Ishikawa (cell line): ENCODE measurements around the gene TELO2.

Experiments used
- CEBPB ChIP-seq: IDR thresholded peaks from 2 replicates; pipeline ENCODE4 v1.6.1; 2012
- CREB1 ChIP-seq: IDR thresholded peaks from 2 replicates; pipeline ENCODE4 v1.6.1; 2012; ENCODE audit warnings: low read depth
- EGR1 ChIP-seq: IDR thresholded peaks from 2 replicates; pipeline ENCODE4 v1.6.1; 2012
- EP300 ChIP-seq: IDR thresholded peaks from 2 replicates; pipeline ENCODE4 v1.6.1; 2012; ENCODE audit warnings: borderline replicate concordance
- FOXM1 ChIP-seq: IDR thresholded peaks from 2 replicates; pipeline ENCODE4 v1.6.1; 2012; ENCODE audit warnings: low read depth, borderline replicate concordance
- NFIC ChIP-seq: IDR thresholded peaks from 2 replicates; pipeline ENCODE4 v1.6.1; 2012
- RAD21 ChIP-seq: IDR thresholded peaks from 2 replicates; pipeline ENCODE4 v1.6.1; 2012; ENCODE audit warnings: low read depth
- TAF1 ChIP-seq: IDR thresholded peaks from 2 replicates; pipeline ENCODE4 v1.6.1; 2012; ENCODE audit warnings: low read depth, mild to moderate bottlenecking
- TCF12 ChIP-seq: IDR thresholded peaks from 2 replicates; pipeline ENCODE4 v1.6.1; 2012; ENCODE audit warnings: low read depth
- TEAD4 ChIP-seq: IDR thresholded peaks from 2 replicates; pipeline ENCODE4 v1.6.1; 2012
- YY1 ChIP-seq: IDR thresholded peaks from 2 replicates; pipeline ENCODE4 v1.6.1; 2012; ENCODE audit warnings: low read depth
- ZBTB7A ChIP-seq: IDR thresholded peaks from 2 replicates; pipeline ENCODE4 v1.6.1; 2012; ENCODE audit warnings: low read depth
- TF ChIP-seq, protein P1 (sequence below): IDR thresholded peaks from 2 replicates; pipeline ENCODE4 v1.6.1; 2012; ENCODE audit warnings: low read depth, mild to moderate bottlenecking
- TF ChIP-seq, protein P2 (sequence below): IDR thresholded peaks from 2 replicates; pipeline ENCODE4 v1.6.1; 2012
- TF ChIP-seq, protein P3 (sequence below): IDR thresholded peaks from 2 replicates; pipeline ENCODE4 v1.6.1; 2012

The TELO2 gene

DNA sequence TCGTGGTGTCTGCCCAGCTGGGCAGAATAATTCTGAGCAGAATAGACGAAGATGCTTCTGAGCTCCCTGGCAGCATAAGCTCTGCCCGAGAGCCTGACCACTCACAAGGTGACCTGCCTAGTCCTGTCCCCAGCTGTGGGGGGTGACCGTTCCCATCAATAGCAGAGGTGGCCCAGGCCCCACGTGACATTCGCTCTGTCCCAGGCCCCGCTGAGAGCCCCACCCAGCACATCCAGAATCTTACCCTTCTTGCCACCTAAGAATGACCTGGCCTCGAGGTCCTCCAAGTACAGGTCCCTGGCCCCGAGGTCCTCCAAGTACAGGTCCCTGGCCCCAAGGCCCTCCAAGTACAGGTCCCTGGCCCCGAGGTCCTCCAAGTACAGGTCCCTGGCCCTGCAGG is 39.6 kb downstream of the TELO2 start:
- TF ChIP-seq CREB1 (no peak), TCF12 (no peak), FOXM1 (no peak), TEAD4 (no peak), CEBPB (no peak), TAF1 (no peak), EGR1 (no peak), RAD21 (no peak)
- TF ChIP-seq, protein P1, sequence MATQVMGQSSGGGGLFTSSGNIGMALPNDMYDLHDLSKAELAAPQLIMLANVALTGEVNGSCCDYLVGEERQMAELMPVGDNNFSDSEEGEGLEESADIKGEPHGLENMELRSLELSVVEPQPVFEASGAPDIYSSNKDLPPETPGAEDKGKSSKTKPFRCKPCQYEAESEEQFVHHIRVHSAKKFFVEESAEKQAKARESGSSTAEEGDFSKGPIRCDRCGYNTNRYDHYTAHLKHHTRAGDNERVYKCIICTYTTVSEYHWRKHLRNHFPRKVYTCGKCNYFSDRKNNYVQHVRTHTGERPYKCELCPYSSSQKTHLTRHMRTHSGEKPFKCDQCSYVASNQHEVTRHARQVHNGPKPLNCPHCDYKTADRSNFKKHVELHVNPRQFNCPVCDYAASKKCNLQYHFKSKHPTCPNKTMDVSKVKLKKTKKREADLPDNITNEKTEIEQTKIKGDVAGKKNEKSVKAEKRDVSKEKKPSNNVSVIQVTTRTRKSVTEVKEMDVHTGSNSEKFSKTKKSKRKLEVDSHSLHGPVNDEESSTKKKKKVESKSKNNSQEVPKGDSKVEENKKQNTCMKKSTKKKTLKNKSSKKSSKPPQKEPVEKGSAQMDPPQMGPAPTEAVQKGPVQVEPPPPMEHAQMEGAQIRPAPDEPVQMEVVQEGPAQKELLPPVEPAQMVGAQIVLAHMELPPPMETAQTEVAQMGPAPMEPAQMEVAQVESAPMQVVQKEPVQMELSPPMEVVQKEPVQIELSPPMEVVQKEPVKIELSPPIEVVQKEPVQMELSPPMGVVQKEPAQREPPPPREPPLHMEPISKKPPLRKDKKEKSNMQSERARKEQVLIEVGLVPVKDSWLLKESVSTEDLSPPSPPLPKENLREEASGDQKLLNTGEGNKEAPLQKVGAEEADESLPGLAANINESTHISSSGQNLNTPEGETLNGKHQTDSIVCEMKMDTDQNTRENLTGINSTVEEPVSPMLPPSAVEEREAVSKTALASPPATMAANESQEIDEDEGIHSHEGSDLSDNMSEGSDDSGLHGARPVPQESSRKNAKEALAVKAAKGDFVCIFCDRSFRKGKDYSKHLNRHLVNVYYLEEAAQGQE, result no peak
- TF ChIP-seq, protein P2, sequence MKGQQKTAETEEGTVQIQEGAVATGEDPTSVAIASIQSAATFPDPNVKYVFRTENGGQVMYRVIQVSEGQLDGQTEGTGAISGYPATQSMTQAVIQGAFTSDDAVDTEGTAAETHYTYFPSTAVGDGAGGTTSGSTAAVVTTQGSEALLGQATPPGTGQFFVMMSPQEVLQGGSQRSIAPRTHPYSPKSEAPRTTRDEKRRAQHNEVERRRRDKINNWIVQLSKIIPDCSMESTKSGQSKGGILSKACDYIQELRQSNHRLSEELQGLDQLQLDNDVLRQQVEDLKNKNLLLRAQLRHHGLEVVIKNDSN, result no peak

DNA sequence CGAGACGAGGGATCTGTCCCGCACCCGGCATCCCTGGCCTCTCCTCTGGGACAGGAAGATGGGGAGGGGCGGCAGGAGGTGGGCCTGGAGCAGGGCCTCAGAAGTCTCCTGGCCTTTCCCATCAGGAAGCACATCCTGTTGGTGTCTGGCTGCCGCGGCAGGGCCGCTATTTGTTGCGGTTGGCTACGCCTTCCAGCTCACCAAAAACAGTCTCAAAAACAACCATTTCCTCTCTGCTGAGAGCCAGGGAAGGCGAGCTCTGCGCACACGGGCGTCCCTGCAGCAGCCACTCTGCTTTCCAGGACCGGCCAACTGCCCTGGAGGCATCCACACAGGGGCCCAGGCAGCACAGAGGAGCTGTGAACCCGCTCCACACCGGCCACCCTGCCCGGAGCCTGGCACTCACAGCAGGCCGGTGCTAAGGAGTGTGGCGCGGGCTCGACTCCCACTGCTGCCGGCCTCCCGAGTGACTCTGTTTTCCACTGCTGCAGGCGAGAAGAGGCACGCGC is 40.3 kb downstream of the TELO2 start, which contains the start of gene TMEM204:
Gene TMEM204, plus strand, starts transcription at position 224 of the 509 bp plus-strand sequence. CDS start 610 bp downstream, outside the sequence.
- TF ChIP-seq, protein P3, sequence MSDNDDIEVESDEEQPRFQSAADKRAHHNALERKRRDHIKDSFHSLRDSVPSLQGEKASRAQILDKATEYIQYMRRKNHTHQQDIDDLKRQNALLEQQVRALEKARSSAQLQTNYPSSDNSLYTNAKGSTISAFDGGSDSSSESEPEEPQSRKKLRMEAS, result no peak
- TF ChIP-seq YY1 (no peak), NFIC (no peak), TAF1 (no peak), TEAD4 (no peak), FOXM1 (no peak)

DNA sequence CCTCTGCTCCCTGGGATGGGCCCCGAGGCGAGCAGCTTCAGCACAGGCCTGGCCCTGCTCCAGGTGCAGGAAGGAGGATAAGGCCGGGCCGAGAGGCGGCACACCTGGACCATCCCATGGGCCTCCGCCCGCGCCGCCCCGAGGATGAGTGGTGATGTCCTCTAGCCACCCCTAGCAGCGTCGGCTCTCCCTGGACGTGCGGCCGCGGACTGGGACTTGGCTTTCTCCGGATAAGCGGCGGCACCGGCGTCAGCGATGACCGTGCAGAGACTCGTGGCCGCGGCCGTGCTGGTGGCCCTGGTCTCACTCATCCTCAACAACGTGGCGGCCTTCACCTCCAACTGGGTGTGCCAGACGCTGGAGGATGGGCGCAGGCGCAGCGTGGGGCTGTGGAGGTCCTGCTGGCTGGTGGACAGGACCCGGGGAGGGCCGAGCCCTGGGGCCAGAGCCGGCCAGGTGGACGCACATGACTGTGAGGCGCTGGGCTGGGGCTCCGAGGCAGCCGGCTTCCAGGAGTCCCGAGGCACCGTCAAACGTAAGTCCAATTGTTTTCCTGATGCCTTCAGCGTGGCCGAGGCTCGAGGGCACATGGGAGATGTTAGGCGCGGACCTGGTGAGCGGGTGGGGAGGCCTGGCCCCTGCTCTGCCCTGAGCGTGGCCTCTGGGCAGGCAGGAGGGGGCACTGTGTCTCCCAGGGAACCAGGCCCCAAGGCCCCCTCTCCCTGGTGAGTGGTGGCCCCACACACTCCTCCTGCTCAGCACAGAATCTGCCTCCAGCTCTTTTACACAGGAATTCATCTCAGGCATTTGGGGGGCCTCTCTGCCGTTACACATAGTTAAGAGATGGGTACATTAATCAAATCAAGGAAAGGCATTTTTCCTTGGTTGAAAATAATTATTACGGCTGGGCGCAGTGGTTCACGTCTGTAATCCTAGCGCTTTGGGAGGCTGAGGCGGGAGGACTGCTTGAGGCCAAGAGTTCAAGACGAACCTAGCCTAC is 41.2 kb downstream of the TELO2 start:
- TF ChIP-seq, protein P1, result no peak
- TF ChIP-seq TEAD4 (no peak), EP300 (no peak), CREB1 (no peak), ZBTB7A (no peak), TAF1 (no peak), YY1 (no peak), CEBPB (no peak), RAD21 (no peak)
- TF ChIP-seq, protein P2, result no peak
- TF ChIP-seq, protein P3, result no peak

DNA sequence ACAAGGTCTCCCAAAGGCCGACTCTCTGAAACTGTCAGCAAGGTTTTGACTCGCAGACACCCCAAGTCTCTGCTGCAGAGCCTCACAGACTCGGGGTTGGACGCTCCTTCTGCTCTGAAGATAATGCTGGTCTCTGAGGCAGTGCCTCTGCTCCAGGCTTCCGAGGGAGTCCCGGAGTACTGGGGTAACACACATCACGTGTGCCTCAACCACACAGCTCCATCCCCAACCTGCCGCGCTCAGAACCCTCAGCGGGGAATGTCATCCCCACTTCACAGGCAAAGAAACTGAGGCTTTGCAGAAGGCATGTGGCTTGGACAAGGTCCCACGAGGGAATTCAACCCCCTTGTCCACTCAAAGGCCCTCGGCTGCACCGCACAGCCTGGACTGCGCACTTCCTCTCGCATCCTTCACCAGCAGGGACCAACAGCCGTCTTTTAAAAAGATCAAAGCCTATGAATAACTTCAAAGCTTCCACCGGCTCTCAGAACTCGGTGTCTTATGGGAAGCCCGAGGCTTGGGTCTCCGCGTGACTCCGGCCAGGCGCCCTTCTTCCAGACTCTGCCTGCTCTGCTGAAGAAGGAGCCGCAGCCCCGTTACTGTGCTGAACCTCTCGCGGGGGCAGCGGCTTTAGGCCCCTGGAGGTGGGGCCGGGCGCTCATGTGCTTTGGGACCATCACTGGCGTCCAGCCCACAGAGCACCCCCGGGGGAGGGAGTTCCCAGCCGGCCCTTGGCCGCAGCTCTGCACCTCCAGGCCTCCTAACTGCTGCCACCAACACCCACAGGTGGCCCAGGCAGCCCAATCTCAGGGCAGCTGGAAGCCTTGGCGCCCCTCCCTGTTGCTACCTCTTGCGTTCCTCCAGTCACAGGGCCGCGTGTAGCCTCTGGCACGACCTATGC is 42.5 kb downstream of the TELO2 start:
- TF ChIP-seq NFIC (no peak), RAD21 (no peak)

DNA sequence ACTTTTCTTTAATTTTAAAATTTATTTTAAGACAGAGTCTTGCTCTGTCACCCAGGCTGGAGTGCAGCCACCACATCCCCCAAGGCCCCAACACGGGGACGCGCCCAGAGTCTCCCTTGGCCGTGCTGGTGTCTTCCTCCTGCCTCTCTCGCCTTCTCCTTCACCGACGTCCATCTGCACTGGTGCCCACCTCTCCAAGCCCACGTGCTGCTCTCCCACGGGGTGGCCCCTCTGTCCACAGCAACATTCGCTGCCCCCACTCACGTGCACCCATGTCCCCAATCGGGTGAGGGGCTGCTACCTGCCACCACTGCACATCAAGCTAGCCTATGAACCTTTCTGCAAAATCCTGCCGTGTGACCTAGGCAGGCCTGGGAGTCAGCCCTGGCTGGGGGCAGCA is 43.4 kb downstream of the TELO2 start:
- TF ChIP-seq ZBTB7A, result no peak
- no peak for TF ChIP-seq EGR1
- TF ChIP-seq NFIC, result no peak
- TF ChIP-seq, protein P2, result no peak
- TF ChIP-seq FOXM1, result no peak
- TF ChIP-seq CEBPB, result no peak
- no peak for TF ChIP-seq TAF1
- TF ChIP-seq, protein P3, result no peak
- TF ChIP-seq, protein P1, result no peak
- no peak for TF ChIP-seq TEAD4
